ENCODE measurements around the gene ALDH1B1. TPM values are rescaled to one million over a fixed set of nuclear protein-coding genes. Genes with fewer than 3 reads are reported as not detected.

Gene ALDH1B1
- total RNA-seq, 2 experiments from 2014 or later: 30.4 to 33.8 TPM

- POLR2A ChIA-PET: no interaction called here
- CTCF ChIA-PET: interaction anchor here (1.0 kb wide), 1 partner anchor 40 kb away, joined by 3 read pairs; no protein-coding TSS in a partner anchor
Observed at GRCh38 chr9:38432922-38433510, 40.5 kb downstream of the ALDH1B1 start.

- CTCF ChIA-PET: no interaction called here
- POLR2A ChIA-PET: no interaction called here
Observed at GRCh38 chr9:38434365-38434764, 41.9 kb downstream of the ALDH1B1 start.

GRCh38 chr9:38434853-38435252 is 42.4 kb downstream of the ALDH1B1 start:
- POLR2A ChIA-PET: no interaction called here
- CTCF ChIA-PET: no interaction called here

GRCh38 chr9:38435521-38435920 is 43.0 kb downstream of the ALDH1B1 start:
- ChIA-PET CTCF (no interaction called here), POLR2A (no interaction called here)

- POLR2A ChIA-PET: no interaction called here
- CTCF ChIA-PET: no interaction called here
Observed at GRCh38 chr9:38436708-38437107, 44.2 kb downstream of the ALDH1B1 start.

- ChIA-PET CTCF (no interaction called here), POLR2A (no interaction called here)
Observed at GRCh38 chr9:38437193-38437823, 44.8 kb downstream of the ALDH1B1 start.

- POLR2A ChIA-PET: no interaction called here
Observed at GRCh38 chr9:38439291-38439915, 46.9 kb downstream of the ALDH1B1 start.

GRCh38 chr9:38439916-38440301 is 47.4 kb downstream of the ALDH1B1 start:
- POLR2A ChIA-PET: no interaction called here
- CTCF ChIA-PET: no interaction called here

More at GRCh38 chr9:38439291-38439915, 46.9 kb downstream of the ALDH1B1 start:
- CTCF ChIA-PET: no interaction called here

GRCh38 chr9:38440516-38440915 is 48.0 kb downstream of the ALDH1B1 start:
- ChIA-PET POLR2A (no interaction called here), CTCF (interaction anchor here (1.4 kb wide), 1 partner anchor 12 kb away, joined by 6 read pairs; no protein-coding TSS in a partner anchor)

- ChIA-PET CTCF (interaction anchor here (1.4 kb wide), 1 partner anchor 11 kb away, joined by 6 read pairs; no protein-coding TSS in a partner anchor), POLR2A (no interaction called here)
Observed at GRCh38 chr9:38441347-38442085, 49.0 kb downstream of the ALDH1B1 start.

GRCh38 chr9:38442473-38443096 is 50.1 kb downstream of the ALDH1B1 start:
- ChIA-PET CTCF (no interaction called here), POLR2A (no interaction called here)

GRCh38 chr9:38443181-38443580 is 50.7 kb downstream of the ALDH1B1 start:
- CTCF ChIA-PET: no interaction called here
- POLR2A ChIA-PET: no interaction called here

GRCh38 chr9:38443597-38443996 is 51.1 kb downstream of the ALDH1B1 start:
- ChIA-PET POLR2A (no interaction called here), CTCF (no interaction called here)

- POLR2A ChIA-PET: no interaction called here
- CTCF ChIA-PET: no interaction called here
Observed at GRCh38 chr9:38445154-38446043, 52.9 kb downstream of the ALDH1B1 start.

- POLR2A ChIA-PET: no interaction called here
- CTCF ChIA-PET: no interaction called here
Observed at GRCh38 chr9:38447703-38448102, 55.2 kb downstream of the ALDH1B1 start.

Other genes starting within 250 kb of the ALDH1B1 start
- not detected for gene IGFBPL1, start 31.8 kb downstream of the ALDH1B1 start, total RNA-seq
- 1 to 10 TPM; 2.1 to 3.2 TPM for gene ANKRD18A, start 227.9 kb downstream of the ALDH1B1 start, total RNA-seq

Data from activated CD8-positive, alpha-beta memory T cell treated with anti-CD3 and anti-CD28 coated beads for 36 hours (primary cell).